22Rv1 (cell line): ENCODE measurements around the gene AGPAT4.

Experiments used
- H3K27ac ChIP-seq: fragments of 450-650 bp; 2 replicates; pipeline ENCODE4 v1.5.1; 2017
- ZFX ChIP-seq: fragments of 450-650 bp; IDR thresholded peaks from 2 replicates; pipeline ENCODE4 v1.6.1; 2017; ENCODE audit warnings: antibody characterized with exemption, borderline replicate concordance
- TF ChIP-seq, protein P1 (sequence below): fragments of 450-650 bp; IDR thresholded peaks from 2 replicates; pipeline ENCODE4 v1.5.1; 2017; ENCODE audit warnings: mild to moderate bottlenecking

Gene AGPAT4

DNA sequence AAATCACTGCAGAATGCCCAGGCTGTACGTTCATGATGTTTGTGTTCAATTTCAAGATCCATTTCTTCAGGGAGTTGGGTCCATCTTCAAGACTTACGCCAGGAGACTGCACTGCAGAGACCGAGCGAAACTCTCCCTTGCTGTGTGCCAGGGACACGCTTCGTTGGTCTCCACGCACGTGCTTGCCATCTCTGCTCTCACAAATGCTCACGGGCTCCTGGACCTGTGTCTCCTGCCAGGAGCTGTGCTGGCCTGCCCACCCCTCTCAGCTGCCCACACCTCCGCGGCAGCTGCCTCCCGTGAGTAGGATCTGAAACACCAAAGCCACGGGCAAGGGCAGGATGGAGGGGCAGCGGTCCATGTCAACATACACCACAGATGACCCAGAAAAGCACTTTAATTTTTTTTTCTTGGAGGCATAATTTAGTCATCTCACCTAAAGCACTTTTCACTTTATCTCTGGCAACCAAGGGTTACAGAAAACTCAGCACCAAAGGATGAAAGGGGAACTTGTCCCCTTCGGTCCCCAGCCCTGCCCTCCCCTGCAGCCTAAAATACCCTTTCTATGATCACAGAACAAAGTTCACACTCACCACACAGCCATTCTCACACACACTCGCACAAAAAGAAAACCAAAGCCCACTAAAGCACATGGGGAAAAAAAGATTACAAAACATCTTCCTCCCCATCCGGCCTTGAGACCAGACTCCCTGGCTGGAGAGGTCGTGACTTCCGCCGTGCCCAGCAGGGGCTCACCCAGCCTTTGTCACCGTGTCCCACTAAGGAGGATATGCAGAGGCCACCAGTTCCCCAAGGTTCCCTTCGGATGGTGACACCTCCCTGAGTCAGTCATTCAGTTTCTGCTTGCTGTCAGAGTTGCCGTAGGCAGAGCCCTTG lies 137.9 kb downstream of the AGPAT4 start:
- TF ChIP-seq, protein P1, sequence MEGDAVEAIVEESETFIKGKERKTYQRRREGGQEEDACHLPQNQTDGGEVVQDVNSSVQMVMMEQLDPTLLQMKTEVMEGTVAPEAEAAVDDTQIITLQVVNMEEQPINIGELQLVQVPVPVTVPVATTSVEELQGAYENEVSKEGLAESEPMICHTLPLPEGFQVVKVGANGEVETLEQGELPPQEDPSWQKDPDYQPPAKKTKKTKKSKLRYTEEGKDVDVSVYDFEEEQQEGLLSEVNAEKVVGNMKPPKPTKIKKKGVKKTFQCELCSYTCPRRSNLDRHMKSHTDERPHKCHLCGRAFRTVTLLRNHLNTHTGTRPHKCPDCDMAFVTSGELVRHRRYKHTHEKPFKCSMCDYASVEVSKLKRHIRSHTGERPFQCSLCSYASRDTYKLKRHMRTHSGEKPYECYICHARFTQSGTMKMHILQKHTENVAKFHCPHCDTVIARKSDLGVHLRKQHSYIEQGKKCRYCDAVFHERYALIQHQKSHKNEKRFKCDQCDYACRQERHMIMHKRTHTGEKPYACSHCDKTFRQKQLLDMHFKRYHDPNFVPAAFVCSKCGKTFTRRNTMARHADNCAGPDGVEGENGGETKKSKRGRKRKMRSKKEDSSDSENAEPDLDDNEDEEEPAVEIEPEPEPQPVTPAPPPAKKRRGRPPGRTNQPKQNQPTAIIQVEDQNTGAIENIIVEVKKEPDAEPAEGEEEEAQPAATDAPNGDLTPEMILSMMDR = no peak
- TF ChIP-seq ZFX = no peak
- no peak overlapping the region for H3K27ac ChIP-seq

- TF ChIP-seq ZFX = no peak
- TF ChIP-seq, protein P1 = no peak
Observed at GRCh38 chr6:161134550-161135298, 139.1 kb downstream of the AGPAT4 start.

DNA sequence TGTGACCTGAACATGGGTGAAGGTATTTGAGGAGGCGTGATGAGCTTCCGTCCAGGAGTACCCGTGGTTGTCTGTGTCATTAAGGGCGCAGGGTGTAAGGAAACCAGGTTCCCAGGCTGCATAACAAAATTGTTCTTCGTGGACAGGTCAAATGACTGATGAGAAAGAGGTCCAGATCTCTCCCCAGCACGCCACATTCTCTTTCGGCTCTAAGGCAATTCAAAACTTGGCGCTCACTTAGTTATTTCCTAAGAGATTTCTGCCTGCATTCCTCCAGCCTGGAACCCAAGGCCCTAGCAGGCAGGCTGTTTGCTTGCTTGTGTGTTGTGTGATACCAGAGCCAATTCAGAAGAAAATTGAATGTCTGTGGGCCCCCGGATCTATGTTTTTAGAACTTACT lies 139.9 kb downstream of the AGPAT4 start:
- TF ChIP-seq ZFX = no peak
- TF ChIP-seq, protein P1 = no peak

More at GRCh38 chr6:161134550-161135298, 139.1 kb downstream of the AGPAT4 start:
- H3K27ac ChIP-seq = no peak overlapping the region

DNA sequence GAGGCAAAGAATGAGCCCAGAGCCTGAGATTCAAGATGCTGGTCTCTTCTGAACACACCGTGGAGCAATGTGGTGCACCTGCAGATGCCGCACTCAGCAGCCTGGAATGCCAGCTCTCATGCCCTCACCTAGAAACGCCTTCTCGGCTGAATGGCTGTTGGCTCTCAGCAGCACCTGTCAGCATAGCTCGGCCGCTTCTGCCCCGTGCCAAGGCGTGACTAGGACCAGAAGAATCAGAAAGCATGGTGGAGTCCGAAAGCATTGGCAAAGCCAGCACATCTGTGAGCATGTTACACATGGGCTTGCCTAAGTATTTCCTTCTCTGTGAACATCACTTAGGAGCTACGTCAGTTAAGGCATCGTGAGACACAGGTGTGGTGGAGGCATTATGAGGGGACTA lies 141.5 kb downstream of the AGPAT4 start:
- TF ChIP-seq, protein P1 = no peak
- no peak for TF ChIP-seq ZFX

More for the DNA sequence above, 139.9 kb downstream of the AGPAT4 start:
- H3K27ac ChIP-seq = no peak overlapping the region

DNA sequence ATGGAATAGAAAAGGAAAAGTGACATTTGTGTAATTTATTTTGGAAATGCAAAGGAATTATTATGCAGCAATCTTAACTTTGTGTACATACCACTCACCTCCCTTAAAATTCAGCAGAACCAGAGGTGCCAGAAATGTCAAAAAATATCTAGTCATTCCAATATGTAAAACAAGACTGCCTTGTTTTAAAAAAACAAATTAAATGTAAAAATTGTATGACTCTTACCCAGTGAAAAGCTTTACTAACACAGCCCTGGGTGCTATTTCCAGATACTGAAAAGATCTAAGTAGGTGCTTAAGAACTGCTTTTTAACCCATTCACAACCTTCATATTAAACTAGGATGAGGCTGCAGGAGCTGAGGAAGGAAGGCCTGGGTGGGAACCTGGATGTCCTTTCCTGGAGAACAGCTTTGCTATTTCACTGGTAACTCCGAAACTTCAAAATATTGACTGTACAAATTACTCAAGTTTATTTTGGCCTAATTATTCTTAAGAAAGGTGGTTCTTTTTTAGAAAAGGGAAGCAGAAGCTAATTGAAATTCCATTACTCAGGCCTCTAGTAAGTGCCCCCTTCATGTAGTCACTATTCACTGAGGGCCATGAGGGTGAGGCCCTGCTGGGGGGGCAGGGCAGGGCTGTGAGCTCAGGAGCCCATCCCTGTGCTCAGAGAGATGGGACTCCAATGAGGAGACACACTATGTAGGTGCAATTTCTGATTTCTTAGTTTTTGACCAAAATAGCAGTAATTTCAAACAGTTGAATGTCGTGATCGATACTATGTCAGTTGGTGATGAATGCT lies 142.7 kb downstream of the AGPAT4 start:
- H3K27ac ChIP-seq = no peak overlapping the region
- TF ChIP-seq, protein P1 = no peak
- no peak for TF ChIP-seq ZFX

More for the DNA sequence above, 141.5 kb downstream of the AGPAT4 start:
- no peak overlapping the region for H3K27ac ChIP-seq

DNA sequence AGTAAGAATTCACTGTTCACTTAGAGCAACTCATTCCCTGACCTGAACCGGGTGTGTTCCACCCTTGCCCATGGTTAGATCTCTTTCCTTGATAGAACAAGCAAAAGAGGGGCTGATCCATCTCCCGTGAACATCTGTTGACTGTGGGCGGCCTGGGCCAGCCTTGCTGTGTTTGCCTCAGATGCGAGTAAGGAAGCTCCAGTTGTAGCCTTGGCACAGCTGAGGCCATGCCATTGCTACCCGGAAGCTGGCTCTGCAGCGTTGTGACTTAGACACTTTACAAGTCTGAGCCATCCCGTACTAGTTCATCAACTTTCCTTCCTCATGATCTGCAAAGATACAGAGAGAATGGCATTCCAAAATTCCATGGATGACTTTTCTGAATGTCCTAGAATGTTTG lies 143.3 kb downstream of the AGPAT4 start:
- no peak for TF ChIP-seq ZFX
- TF ChIP-seq, protein P1 = no peak

More for the DNA sequence above, 143.3 kb downstream of the AGPAT4 start:
- H3K27ac ChIP-seq = no peak overlapping the region
